ENCODE measurements around the gene C2orf76.

- TF ChIP-seq, protein P1, sequence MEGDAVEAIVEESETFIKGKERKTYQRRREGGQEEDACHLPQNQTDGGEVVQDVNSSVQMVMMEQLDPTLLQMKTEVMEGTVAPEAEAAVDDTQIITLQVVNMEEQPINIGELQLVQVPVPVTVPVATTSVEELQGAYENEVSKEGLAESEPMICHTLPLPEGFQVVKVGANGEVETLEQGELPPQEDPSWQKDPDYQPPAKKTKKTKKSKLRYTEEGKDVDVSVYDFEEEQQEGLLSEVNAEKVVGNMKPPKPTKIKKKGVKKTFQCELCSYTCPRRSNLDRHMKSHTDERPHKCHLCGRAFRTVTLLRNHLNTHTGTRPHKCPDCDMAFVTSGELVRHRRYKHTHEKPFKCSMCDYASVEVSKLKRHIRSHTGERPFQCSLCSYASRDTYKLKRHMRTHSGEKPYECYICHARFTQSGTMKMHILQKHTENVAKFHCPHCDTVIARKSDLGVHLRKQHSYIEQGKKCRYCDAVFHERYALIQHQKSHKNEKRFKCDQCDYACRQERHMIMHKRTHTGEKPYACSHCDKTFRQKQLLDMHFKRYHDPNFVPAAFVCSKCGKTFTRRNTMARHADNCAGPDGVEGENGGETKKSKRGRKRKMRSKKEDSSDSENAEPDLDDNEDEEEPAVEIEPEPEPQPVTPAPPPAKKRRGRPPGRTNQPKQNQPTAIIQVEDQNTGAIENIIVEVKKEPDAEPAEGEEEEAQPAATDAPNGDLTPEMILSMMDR (IDR thresholded peaks at IDR 0.05; ENCODE audit: insufficient read depth, low read length) = no peak
- TF ChIP-seq POLR2AphosphoS5 (IDR thresholded peaks at IDR 0.05; ENCODE audit: low read depth) (peak; percentile 94), REST (IDR thresholded peaks at IDR 0.05; ENCODE audit: insufficient replicate concordance, low read depth) (peak; percentile 29), GABPA (IDR thresholded peaks at IDR 0.05; ENCODE audit: low read depth) (0 out of 2 replicates have a peak, but pooled peaks have one; percentile 36)
Measured at GRCh38 chr2:119366649-119367471, at the start of gene C2orf76, which contains the start of gene DBI.
